Choroid plexus epithelial cell (primary cell): ENCODE measurements around the gene BPGM.
A peak's percentile ranks its signal among the peaks of the same experiment; 100 is the strongest.

ENCODE experiments used
- DNase-seq: peaks from one replicate; pipeline ENCODE4 v3.0.0-alpha.2; 2010; ENCODE audit warnings: low read depth
- H3K4me3 ChIP-seq: 2 replicates; pipeline ENCODE4 v1.5.1; 2011; ENCODE audit warnings: low read depth, mild to moderate bottlenecking, control low read depth, low read length, moderate library complexity
- TF ChIP-seq, protein P1 (sequence below): conservative IDR thresholded peaks from 2 replicates; pipeline ENCODE4 v1.5.1; 2011; ENCODE audit warnings: low read depth, mild to moderate bottlenecking, control low read depth, inconsistent platforms, low read length, moderate library complexity

BPGM gene

DNA sequence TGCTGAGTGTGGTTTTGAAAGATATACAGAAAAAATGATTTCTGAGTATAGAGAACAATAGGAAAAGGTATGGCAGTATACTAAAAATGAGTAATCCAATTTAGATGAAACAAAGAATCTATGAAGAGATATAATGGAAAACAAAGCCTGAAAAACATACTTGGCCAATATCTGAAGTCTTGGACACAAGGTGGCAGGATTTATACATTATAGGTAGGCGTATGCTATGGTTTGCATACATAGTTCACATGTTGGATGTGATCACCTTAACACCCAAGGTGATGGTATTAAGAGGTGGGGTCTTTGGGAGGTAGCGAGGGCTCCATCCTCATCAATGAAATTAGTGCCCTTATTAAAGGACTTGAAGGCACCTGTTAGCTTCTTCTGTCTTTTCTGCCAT is 34.5 kb upstream of the BPGM start:
- H3K4me3 ChIP-seq: no peak overlapping the region
- TF ChIP-seq, protein P1, sequence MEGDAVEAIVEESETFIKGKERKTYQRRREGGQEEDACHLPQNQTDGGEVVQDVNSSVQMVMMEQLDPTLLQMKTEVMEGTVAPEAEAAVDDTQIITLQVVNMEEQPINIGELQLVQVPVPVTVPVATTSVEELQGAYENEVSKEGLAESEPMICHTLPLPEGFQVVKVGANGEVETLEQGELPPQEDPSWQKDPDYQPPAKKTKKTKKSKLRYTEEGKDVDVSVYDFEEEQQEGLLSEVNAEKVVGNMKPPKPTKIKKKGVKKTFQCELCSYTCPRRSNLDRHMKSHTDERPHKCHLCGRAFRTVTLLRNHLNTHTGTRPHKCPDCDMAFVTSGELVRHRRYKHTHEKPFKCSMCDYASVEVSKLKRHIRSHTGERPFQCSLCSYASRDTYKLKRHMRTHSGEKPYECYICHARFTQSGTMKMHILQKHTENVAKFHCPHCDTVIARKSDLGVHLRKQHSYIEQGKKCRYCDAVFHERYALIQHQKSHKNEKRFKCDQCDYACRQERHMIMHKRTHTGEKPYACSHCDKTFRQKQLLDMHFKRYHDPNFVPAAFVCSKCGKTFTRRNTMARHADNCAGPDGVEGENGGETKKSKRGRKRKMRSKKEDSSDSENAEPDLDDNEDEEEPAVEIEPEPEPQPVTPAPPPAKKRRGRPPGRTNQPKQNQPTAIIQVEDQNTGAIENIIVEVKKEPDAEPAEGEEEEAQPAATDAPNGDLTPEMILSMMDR: no peak
- DNase-seq: no peak

DNA sequence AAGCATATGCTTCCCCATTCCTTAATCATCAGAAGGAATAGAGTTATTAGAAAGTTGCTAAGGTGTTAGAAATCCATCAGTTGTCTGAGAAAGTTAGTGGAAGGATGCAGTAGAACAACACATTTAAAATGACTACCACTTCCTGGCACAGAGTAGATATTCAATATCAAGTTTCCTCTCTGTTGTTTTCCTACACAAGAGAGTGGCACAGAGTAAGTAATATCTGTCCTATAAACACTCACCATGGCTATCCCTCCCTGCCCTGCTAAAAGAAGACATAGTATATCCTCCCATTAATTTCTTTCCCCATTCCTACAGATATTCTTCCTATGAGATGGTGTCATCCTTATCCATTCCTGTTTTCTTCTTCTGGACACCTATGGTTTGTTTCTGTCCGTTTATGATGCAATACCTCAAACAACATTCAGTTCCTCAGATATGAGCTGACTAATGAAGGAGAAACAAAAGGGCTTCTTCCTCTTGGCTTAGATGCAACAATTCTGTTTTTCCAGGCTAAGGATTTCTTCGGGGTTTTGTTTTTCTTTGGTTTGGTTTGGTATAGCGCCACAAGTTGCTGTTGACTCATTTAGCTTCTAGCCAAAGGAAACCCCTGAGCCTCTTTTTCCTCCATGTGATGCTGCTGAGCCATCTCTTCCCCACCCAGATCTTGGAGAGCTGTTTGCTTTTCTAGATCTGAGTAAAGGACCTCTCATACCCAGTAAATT is 32.9 kb upstream of the BPGM start:
- no peak overlapping the region for H3K4me3 ChIP-seq
- TF ChIP-seq, protein P1: no peak
- peak; percentile 98 for DNase-seq

DNA sequence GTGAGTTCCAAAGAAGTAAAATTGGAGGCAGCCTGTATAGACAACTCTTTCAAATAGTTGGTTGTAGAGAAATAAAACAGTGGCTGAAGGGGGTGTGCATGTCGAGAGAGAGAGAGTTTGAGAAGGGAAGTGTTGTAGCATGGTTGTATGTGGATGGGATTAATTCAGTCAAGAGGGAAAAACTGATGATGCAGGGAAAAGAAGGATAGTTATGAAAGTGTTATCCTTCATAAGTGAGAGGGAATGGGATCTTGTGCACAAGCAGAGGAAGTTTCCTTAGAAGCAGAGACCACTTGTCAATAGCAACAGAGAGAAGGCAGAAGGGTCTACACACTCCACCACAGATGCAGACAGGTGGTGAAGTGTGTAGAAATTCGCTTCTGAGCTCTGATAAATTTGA is 30.0 kb upstream of the BPGM start:
- H3K4me3 ChIP-seq: no peak overlapping the region
- DNase-seq: no peak
- TF ChIP-seq, protein P1: no peak

DNA sequence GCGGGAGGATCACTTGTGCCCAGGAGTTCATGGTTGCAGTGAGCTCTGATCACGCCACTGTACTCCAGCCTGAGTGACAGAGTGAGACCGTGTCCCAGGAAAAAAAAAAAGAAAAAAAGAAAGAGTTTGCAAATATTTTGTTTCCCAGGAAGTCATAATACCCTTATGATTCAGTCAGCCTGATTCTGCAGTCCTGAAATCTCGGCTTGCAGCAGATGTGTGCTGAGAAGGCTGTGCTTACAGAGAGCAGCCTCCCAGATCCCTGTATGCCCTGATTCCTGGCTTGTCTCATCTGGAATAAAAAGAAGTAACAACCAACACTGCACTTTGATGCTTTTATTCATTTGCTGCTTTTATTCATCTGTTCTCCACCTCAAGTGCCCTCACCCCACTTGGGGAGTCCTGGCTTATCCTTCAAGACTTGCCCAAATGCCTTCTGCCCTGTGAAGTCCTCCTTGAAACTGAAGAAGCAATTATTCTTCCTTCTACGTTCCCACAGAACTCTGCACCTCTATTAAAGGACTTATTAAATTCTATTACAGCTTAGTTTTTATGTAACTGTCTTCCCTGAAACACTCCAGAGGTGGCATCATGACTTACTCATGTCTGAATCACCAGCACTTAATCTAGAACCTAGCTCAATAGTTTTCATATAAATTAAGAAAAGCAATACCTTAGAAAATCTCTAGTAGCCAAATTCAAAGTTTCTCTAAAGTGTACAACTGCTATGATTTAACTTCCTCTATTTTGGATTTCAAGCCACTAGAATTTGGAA is 27.7 kb upstream of the BPGM start:
- DNase-seq: peak; percentile 67
- TF ChIP-seq, protein P1: no peak
- H3K4me3 ChIP-seq: no peak overlapping the region

DNA sequence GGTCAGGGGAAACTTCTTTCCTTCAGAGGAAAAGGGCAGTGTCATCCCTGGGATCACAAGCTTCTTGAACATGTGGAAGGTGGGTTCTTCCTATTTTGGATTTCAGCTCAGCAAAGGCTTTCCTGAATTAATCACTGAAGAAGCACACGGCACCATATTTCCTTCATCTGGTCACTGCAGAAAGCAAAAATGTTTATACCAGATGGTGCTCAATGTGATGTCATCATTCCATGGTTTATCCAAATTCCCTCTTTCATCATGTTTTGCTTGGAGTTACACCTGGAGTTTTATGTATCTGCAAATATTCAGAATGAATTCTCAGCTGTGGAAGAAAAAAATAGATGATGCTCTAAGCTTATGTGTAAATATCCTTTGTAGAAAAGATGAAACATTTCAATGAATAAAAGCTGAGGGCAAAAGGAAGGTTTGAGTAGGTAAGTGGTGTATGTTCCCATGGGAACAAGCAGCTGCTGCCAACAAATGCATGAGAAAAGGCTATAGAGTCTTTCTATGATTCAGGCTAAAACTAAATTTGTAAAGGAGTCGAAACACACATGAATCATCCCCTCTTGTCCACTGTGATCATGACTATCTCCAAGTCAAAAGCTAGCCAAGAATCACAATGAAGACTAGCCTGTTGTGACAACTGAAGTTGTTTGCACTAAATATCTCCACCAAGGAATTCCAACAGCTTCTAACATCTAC is 26.9 kb upstream of the BPGM start:
- no peak overlapping the region for H3K4me3 ChIP-seq
- peak; percentile 92 for DNase-seq
- TF ChIP-seq, protein P1: no peak

DNA sequence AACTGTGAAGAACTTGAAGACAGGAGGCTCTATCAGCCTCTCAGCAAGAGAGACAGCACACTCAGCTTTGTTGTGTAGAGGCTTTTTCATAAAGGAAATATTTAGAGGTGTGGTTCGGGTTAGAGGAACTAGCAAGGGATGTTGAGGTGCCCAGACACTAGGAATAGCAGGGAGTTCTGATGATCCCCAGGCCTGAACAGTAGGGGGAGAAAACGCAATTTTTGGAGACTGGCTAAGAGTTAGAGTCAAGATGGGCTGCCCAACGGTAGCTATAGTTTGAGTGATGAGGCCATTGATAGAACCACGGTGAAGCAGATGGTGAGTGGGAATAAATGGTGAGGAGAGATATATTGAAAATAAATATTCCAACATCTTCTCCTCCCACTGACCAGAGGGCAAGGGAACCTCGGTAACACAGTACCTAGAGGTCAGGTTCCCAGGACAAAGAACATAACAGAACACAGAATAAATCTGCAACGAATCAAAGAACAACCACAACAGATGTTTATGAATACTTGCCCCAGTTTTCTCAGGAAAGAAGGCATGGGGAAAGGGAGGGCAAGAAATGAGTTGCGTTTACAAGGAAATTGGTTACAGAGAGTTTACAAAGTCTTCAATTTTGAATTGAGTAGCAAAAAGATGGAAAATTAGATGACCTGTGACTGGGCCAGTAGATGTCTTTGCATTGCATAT is 24.2 kb upstream of the BPGM start:
- TF ChIP-seq, protein P1: no peak
- no peak overlapping the region for H3K4me3 ChIP-seq
- no peak for DNase-seq
